Omental fat pad (tissue), 4 donors: ENCODE measurements around the gene CEP131. TPM values are rescaled to one million over a fixed set of nuclear protein-coding genes. Genes with fewer than 3 reads are reported as not detected.

ENCODE experiments used
- ATAC-seq: fragments of 150-250 bp; one replicate; pipeline ENCODE4 v1.9.1; 2016; ENCODE audit warnings: mild to moderate bottlenecking, moderate library complexity; ENCODE audit not compliant: low FRiP score
- DNase-seq: peaks from one replicate; pipeline ENCODE4 v3.0.0-alpha.2; 2019; ENCODE audit warnings: low spot score
- total RNA-seq, 4 donors: library from RNA; depleted of rRNA; stranded (reverse); fragments of >200 nt; gene quantifications; one replicate each; pipeline ENCODE4 v1.1.0, GENCODE V29; 2016
- TF ChIP-seq, protein P1 (sequence below), 3 donors: fragments of 450-650 bp; IDR thresholded peaks; one replicate each; pipeline ENCODE4 v1.5.1; 2016 to 2017; ENCODE audit warnings: antibody characterized with exemption in 3 of 3, mild to moderate bottlenecking in 3 of 3, moderate library complexity in 2 of 3

The CEP131 gene
- total RNA-seq, 4 donors from 2014 or later: 3.0 to 11.5 (median 5.6) TPM

DNA sequence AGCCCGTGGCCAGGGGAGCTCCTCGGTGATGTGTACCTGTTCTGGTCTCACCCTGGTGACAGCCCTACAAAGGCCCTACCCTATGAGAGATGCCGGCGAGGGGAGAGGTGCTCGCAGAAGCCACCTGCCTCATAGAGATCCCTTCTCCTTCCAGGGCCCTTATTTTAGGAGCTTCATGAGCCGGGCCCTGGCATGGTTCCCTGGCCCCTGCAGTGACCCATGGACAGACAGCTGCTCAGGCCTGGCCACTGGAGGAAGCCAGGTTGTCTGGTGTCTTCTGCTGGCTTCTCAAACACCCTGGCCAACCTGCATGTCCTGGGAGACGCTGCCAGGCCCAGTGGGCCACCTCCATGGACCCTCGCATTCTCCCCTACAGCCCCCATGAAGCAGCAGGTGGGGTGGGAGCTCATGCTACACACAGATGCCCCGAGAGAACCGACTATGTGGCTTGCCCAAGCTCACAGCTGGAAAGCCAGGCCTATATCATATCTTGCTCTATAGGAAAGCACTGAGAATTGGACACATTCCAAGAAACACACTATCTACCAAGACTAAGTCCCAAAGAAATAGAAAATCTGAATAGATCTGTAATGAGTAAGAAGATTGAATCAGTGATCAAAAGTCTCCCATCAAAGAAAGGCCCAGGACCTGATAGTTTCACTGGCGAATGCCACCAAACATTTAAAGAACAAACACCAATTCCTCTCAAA, 49.6 kb downstream of the CEP131 start:
- TF ChIP-seq, protein P1, sequence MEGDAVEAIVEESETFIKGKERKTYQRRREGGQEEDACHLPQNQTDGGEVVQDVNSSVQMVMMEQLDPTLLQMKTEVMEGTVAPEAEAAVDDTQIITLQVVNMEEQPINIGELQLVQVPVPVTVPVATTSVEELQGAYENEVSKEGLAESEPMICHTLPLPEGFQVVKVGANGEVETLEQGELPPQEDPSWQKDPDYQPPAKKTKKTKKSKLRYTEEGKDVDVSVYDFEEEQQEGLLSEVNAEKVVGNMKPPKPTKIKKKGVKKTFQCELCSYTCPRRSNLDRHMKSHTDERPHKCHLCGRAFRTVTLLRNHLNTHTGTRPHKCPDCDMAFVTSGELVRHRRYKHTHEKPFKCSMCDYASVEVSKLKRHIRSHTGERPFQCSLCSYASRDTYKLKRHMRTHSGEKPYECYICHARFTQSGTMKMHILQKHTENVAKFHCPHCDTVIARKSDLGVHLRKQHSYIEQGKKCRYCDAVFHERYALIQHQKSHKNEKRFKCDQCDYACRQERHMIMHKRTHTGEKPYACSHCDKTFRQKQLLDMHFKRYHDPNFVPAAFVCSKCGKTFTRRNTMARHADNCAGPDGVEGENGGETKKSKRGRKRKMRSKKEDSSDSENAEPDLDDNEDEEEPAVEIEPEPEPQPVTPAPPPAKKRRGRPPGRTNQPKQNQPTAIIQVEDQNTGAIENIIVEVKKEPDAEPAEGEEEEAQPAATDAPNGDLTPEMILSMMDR (IDR thresholded peaks at IDR 0.05): no peak
- DNase-seq: no peak

GRCh38 chr17:81171941-81172340, 50.8 kb downstream of the CEP131 start:
- TF ChIP-seq, protein P1 (IDR thresholded peaks at IDR 0.05): no peak
- no peak for ATAC-seq

More for the DNA sequence above, 49.6 kb downstream of the CEP131 start:
- ATAC-seq: no peak

GRCh38 chr17:81170727-81171494, 51.9 kb downstream of the CEP131 start:
- DNase-seq (no peak), ATAC-seq (no peak)
- TF ChIP-seq, protein P1 (IDR thresholded peaks at IDR 0.05): no peak

More at GRCh38 chr17:81171941-81172340, 50.8 kb downstream of the CEP131 start:
- DNase-seq: no peak

DNA sequence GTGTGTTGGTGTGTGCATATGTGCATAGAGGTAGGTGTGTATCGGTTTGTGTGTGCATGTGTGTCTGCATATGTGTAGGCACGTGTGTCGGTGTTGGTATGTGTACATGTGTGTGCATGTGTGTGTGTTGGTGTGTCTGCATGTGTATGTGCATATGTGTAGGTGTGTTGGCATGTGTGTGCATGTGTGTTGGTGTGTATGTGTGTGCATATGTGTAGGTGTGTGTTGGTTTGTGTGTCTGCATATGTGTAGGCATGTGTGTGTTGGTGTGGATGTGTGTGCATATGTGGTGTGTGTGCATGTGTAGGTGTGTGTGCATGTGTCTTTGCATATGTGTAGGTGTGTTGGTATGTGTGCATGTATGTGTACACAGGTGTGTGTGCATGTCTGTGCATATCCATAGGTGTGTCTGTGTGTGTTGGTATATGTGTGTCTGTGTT, 52.9 kb downstream of the CEP131 start:
- DNase-seq: no peak
- ATAC-seq: no peak
- TF ChIP-seq, protein P1 (IDR thresholded peaks at IDR 0.05): no peak

- TF ChIP-seq, protein P1 (IDR thresholded peaks at IDR 0.05): no peak
- no peak for DNase-seq
- ATAC-seq: no peak
Measured at GRCh38 chr17:81167638-81168037, 55.1 kb downstream of the CEP131 start.

GRCh38 chr17:81167194-81167524, 55.6 kb downstream of the CEP131 start:
- ATAC-seq (no peak), DNase-seq (no peak)
- TF ChIP-seq, protein P1 (IDR thresholded peaks at IDR 0.05): no peak
